ENCODE data around the gene NCDN. TPM values are rescaled to one million over a fixed set of nuclear protein-coding genes. Genes with fewer than 3 reads are reported as not detected.

Gene NCDN
- total RNA-seq, 2 donors from 2014 or later = 9.7 to 18.0 TPM

GRCh38 chr1:35605071-35605866, 47.7 kb downstream of the NCDN start:
- intact Hi-C loops (cut with DNase I) = no loop called here
- Histone ChIP-seq H3K4me3 (no peak overlapping the region), H3K27me3 (no peaks in the 10 kb centered on the region), H3K27ac (no peak overlapping the region), H3K36me3 (no peaks in the 10 kb centered on the region), H3K9ac (ENCODE audit: low read depth in 2 of 2, low read length in 2 of 2) (no peak overlapping the region), H3K4me1 (no peaks in the 10 kb centered on the region), H3K9me3 (no peaks in the 10 kb centered on the region)
- no peak for DNase-seq
- TF ChIP-seq CTCF (IDR thresholded peaks at IDR 0.05) = no peak

GRCh38 chr1:35605867-35606182, 48.2 kb downstream of the NCDN start:
- intact Hi-C loops (cut with DNase I) = no loop called here
- no peak for DNase-seq
- no peaks in the 10 kb centered on the region for H3K27me3 ChIP-seq
- no peak overlapping the region for H3K4me3 ChIP-seq
- no peaks in the 10 kb centered on the region for H3K9me3 ChIP-seq
- H3K27ac ChIP-seq = no peak overlapping the region
- TF ChIP-seq CTCF (IDR thresholded peaks at IDR 0.05) = no peak
- no peaks in the 10 kb centered on the region for H3K36me3 ChIP-seq
- no peak overlapping the region for H3K9ac ChIP-seq (ENCODE audit: low read depth in 2 of 2, low read length in 2 of 2)
- H3K4me1 ChIP-seq = no peaks in the 10 kb centered on the region

- no peak overlapping the region for H3K9ac ChIP-seq (ENCODE audit: low read depth in 2 of 2, low read length in 2 of 2)
- no peaks in the 10 kb centered on the region for H3K36me3 ChIP-seq
- H3K4me1 ChIP-seq = no peaks in the 10 kb centered on the region
- intact Hi-C loops (cut with DNase I) = no loop called here
- H3K4me3 ChIP-seq = no peak overlapping the region
- DNase-seq = no peak
- no peaks in the 10 kb centered on the region for H3K27me3 ChIP-seq
- H3K27ac ChIP-seq = no peak overlapping the region
- TF ChIP-seq CTCF (IDR thresholded peaks at IDR 0.05) = no peak
- no peaks in the 10 kb centered on the region for H3K9me3 ChIP-seq
Observed at GRCh38 chr1:35611655-35612054, 54.1 kb downstream of the NCDN start.

- no peak for TF ChIP-seq CTCF (IDR thresholded peaks at IDR 0.05)
- no peaks in the 10 kb centered on the region for H3K4me1 ChIP-seq
- no peak overlapping the region for H3K27ac ChIP-seq
- no peak overlapping the region for H3K4me3 ChIP-seq
- H3K36me3 ChIP-seq = no peaks in the 10 kb centered on the region
- intact Hi-C loops (cut with DNase I) = no loop called here
- no peaks in the 10 kb centered on the region for H3K9me3 ChIP-seq
- no peak overlapping the region for H3K9ac ChIP-seq (ENCODE audit: low read depth in 2 of 2, low read length in 2 of 2)
- H3K27me3 ChIP-seq = no peaks in the 10 kb centered on the region
- DNase-seq = no peak
Observed at GRCh38 chr1:35615440-35615839, 57.8 kb downstream of the NCDN start.

Other genes with a start within 250 kb of the NCDN start
- 10 to 100 TPM; 53.2 to 66.0 TPM for gene KIAA0319L, start 396 bp upstream of the NCDN start, total RNA-seq
- 1 to 10 TPM in 1 of 2 donors, under 1 TPM in 1; 0.67 to 1.1 TPM for gene TFAP2E, start 15.5 kb downstream of the NCDN start, total RNA-seq
- 10 to 100 TPM; 48.4 to 73.9 TPM for gene PSMB2, start 83.7 kb downstream of the NCDN start, total RNA-seq
- gene C1orf216, start 161.1 kb downstream of the NCDN start, total RNA-seq = 1 to 10 TPM; 2.9 to 4.2 TPM
- 10 to 100 TPM in 1 of 2 donors, 1 to 10 TPM in 1; 3.1 to 27.7 TPM for gene CLSPN, start 212.2 kb downstream of the NCDN start, total RNA-seq